HG03095 (cell line): ENCODE data around the gene GGACT.

Experiments
- ATAC-seq: cut with Tn5 transposase; IDR thresholded peaks from one replicate; pipeline ENCODE4 v1.9.1; 2021; ENCODE audit warnings: moderate library complexity; ENCODE audit not compliant: unreplicated experiment

The GGACT gene

GRCh38 chr13:100515410-100515800, 73.2 kb downstream of the GGACT start:
- no peak for ATAC-seq

GRCh38 chr13:100514788-100515409, 73.7 kb downstream of the GGACT start:
- ATAC-seq: peak; percentile 88

DNA sequence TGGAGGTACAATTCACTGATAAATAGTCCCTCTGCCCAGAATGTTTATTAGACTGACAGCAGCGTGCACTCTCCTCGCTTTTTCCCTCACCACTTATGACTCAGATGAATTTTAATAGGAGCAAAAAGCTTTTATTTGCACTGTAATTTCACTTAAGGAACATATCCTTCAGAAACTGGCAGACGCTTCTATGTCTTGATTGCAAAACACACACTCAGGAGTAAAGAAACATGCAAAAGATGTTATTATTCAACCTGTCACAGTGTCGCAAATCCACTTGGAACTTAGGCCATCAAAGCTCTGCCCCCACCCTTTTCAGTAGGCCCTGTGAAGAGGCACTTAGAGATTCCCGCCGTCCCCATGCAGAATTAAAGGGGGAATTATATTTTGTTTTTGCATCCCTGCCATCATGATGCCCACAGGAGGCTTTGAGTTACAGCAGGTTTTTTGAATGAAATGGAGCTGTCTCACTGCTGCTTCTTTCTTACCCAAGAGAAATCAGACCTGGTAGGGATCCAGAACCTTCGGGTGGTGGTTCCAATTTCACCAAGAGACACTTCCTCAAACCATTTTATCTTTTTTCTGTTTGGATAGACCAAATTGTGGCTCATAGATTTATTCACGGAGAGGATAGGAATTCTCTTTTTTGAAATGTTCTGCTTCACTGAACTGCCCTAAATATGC, 74.5 kb downstream of the GGACT start:
- no peak for ATAC-seq

DNA sequence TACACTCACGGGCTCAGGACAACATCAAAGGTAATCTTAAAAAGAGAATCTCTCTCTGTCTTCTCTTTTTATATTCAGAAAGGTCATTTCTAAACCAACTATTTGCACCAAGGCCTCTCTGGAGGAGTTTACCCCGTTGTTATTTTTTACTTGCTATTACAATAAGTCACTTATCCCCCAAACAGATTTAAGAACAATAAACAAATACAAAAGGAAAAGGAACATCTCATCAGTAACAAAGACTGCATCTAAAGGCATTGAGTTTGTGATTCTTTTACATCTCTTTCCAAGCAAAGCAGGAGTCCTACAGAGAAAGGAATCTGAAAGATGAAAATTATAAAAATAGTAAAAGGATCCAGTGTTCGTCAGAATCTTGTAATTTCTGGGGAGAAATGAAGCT, 75.4 kb downstream of the GGACT start:
- ATAC-seq: no peak

DNA sequence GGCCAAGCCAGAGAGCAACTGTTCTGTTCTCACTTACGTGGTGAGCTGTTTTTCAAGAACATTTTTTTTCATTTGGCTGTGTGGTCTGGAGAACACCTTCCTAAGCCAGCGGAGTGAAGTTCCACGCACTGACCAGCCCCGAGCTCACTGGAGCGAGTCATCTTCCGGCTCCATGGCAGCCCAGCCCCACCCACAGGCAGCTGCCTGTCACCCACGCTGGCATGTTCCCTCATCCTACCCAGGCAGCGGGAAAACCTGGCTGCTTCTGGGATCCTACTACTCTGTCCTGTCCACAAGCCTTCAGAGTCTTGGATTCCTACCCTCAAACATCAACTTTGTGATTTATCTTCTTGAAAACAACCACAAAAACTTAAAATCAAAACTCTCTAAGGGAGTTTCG, 76.2 kb downstream of the GGACT start:
- ATAC-seq: no peak

- ATAC-seq: no peak
Observed at GRCh38 chr13:100511466-100511865, 77.1 kb downstream of the GGACT start.

GRCh38 chr13:100510208-100510957, 78.2 kb downstream of the GGACT start:
- no peak for ATAC-seq

- ATAC-seq: no peak
Observed at GRCh38 chr13:100508996-100509395, 79.6 kb downstream of the GGACT start.

DNA sequence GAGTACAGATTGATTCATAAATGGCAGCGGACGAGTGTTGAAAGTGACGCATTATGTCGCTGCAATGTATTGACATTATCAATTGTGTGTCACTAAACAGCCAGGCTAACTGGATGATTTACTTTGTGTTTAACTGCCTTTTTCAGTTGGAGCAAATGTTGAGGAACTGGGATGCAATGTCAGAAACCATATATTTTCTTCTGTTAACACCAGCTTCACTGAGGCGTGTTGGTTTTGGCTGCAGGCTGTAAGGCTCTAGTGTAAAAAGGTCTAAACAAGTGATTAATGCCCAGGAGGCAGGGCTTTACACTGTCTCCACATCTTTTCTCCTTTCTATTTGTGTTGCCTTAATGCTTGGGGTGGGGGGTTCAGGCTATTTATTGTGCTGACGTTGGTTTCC, 80.1 kb downstream of the GGACT start:
- no peak for ATAC-seq

GRCh38 chr13:100506600-100507422, 81.8 kb downstream of the GGACT start:
- ATAC-seq: no peak

GRCh38 chr13:100506154-100506553, 82.4 kb downstream of the GGACT start:
- ATAC-seq: no peak

GRCh38 chr13:100503622-100504021, 85.0 kb downstream of the GGACT start:
- ATAC-seq: no peak

DNA sequence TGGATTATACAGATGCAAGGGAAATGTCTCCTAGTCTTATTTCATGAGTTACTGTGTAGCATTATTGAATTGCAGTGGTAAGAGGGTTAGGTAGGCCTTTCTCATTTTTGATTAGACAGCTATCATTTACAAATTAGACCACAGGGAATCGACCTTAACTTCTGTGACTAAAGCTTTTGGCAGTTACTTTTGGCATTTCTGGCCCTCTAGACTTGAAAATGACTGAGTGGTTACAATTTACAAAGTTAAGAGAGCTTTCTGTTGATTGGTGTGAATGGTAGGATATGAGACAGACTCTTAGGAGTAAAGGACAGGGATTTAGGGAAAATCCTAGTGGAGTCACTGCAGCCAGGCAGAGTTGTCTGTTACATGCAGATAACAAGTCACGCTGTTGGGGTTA, 86.1 kb downstream of the GGACT start:
- ATAC-seq: no peak

DNA sequence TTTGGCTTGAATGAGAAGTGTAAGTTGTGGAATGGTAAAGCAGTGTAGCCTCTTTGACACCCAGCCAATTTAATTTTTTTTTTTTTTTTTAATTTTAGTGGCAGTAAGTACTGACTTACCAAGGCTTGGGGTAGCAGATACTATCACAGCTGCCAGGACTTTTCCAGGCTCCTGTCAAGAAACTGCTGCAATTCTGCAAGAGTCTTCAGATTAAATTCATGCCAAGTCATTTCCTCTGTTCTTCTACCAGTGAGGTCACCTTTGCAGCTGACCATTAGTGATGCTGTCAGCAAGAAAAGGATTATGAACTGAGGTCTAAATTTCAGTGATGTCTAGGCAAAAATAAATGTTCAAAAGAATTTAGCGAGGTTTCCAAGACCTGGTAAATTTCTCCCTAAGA, 91.2 kb downstream of the GGACT start:
- no peak for ATAC-seq

DNA sequence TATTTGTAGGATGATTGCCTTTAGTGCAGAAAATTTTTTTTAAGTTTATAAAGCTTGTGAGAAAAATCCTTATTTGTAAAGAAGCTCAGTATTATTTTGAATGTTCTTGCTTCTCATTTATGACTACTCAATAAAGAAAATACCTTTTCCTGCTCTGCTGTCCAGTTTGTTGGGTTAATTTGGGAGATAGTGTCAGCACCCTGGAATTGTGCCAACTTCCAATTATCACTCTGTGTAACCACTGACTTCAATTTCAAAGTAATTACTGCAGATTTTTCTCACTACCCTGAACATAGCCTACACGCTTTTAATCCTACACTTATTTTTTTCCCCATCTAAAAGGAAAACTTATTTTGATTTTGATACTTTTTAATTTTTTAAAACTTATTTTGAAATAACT, 93.1 kb downstream of the GGACT start:
- no peak for ATAC-seq

DNA sequence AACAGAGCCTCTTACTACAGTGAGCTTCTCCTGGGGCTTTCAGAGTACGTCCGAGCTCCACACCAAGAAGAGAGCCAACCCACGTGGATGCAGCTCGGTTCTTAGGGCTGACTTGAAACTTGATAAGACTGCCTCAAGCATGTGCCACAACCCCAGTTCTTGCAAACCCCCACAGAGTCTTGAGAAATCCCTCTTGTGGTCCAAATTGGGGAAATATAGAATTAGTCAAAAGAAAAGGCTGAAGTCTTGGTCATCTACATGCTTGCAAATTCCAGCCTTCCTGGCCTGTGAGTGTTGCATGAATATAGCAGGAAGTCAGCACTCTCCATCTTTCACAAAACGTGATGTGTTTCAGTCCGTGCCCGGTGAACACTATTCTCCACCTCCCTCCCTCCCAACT, 95.2 kb downstream of the GGACT start:
- no peak for ATAC-seq

GRCh38 chr13:100491164-100491842, 97.3 kb downstream of the GGACT start:
- ATAC-seq: no peak

DNA sequence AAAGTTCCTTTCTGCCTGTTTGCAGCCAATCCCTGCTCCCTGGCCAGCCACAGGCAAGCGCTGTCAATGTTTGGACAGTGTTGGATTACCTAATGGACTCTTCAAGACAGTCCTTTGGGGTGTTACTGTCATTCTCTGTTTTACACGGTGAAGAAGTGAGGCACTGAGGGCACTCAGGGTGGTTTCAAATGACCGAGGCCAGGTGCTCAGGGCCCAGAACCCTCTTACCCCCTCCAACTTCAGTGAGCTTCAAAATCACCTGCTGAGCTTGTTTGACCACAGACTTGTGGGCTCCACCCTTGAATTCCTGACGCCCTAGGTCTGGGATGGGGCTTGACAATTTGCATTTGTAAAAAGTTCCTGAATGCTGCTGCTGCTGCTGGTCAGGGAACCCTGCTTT, 97.9 kb downstream of the GGACT start:
- no peak for ATAC-seq

DNA sequence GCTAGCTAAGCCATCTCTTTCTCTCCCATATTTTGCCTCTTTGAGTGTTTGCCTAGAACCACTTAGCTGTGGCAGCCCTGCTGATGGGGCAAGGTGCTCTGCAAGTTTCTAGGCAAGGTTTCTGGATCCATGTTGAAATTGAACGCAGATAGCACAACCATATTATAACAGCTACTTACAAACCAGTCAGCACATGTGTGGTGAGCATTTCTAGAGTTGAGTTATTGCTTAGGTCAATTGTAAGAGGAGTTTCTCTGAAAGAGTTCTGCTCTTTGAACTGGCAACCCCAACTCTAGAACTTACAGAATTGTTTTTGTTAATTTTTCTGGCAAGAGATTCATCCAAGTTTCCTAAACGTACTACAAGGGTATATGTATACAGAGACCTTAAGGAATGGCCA, 103.3 kb downstream of the GGACT start:
- no peak for ATAC-seq

DNA sequence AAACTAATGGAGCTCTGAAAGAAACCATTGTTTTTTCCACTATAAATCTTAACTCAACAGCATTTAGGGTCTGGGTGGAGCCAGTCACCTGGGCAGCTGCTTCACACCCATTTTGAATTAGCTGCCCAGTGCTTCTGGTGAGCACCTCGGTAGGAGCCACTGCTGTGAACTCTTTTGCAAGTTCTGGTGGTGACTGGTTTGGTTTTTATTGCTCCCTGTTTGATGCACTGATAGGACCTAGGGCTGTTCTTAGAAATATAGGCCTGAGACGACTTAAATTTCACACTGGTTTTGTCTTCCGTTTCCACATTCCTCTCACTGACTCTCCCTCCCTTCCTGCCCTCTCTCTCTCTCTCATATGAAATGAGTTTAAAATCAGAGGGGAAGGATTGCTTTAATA, 103.9 kb downstream of the GGACT start:
- no peak for ATAC-seq

DNA sequence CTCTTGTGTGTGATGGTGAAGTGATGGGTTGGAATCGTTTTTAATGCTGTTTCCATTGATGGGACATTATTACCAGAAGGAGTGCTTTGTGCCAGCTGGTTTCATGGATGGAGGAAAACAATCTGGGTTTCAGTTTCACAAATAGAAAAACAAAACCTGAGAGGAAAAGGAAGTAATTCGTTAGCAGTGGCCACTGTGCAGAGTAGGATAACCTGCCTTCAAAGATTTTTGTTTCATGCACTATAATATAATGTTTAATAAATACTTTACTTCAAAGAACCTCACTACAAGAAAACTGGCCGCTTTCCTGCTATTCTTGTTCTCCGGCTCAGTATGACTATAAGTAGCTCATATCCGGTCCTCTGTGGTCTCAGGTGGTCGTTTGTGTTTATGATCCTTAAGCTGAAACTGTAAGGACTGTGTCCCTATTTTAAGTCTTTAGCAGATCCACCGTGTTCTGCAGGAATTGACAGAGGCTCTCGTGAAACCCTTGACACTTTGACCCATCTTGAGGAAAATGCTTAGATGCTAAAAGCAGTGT, 104.7 kb downstream of the GGACT start:
- ATAC-seq: no peak
